ENCODE measurements around the gene PAPOLB. TPM values are rescaled to one million over a fixed set of nuclear protein-coding genes. Genes with fewer than 3 reads are reported as not detected.
A peak's percentile ranks its signal among the peaks of the same experiment; 100 is the strongest.

PAPOLB gene
- total RNA-seq (0.07 TPM in 2 replicates), polyA plus RNA-seq (not detected in 2 replicates), polyA minus RNA-seq (0.07 and 0.25 TPM in 2 replicates), Bru-seq, nascent RNA (percentile 38 among the genes with signal in this experiment), BruChase-seq, experiment 1, labeled RNA remaining after a 6-hour chase (percentile 13 among the genes with signal in this experiment), BruChase-seq, experiment 2, labeled RNA remaining after a 2-hour chase (percentile 1 among the genes with signal in this experiment)
- polyA plus RNA-seq (2011; cell fraction: cytosol; rRNA removed) = 0.03 TPM in 1 of 2 replicates, not detected in the other
- polyA plus RNA-seq (2011; cell fraction: nucleus; rRNA removed) = 0.04 and 0.09 TPM in 2 replicates
- 0.04 TPM in 1 of 2 replicates, not detected in the other for polyA plus RNA-seq (2012)
- polyA minus RNA-seq (2011; cell fraction: cytosol; rRNA and poly(A)+ RNA removed) = not detected
- 0.58 and 0.72 TPM in 2 replicates for polyA minus RNA-seq (2011; cell fraction: nucleus; rRNA and poly(A)+ RNA removed)
- long read RNA-seq = 0 reads

GRCh38 chr7:4861673-4862072 lies at the start of gene PAPOLB:
TSS of gene PAPOLB (minus strand) at chr7:4862030. CDS start at chr7:4861810, 220 bp downstream.
- peak within 1 kb of the TSS; percentile 71 for H2AFZ ChIP-seq (ENCODE audit: low read depth, low read length)
- dilution Hi-C loops (cut with MboI; ENCODE audit: extremely low pct_ligation_motif_present, low sequenced_read_pairs) = no loop called here
- BruUV-seq (replicated peaks) = no TSS peak
- no peaks in the 10 kb centered on the region for H4K20me1 ChIP-seq (replicated peaks; ENCODE audit: control insufficient read depth, extremely low read depth, insufficient read depth, low read length)
- FAIRE-seq (no peak), DNase-seq (ENCODE audit: low read depth, low spot score) (no peak)
- H3K27ac ChIP-seq (ENCODE audit: insufficient read depth, low read depth, low read length) = no peak within 1 kb of the TSS
- peaks cover 18 to 38% of the 10 kb centered on the region in 2 experiments for H3K27me3 ChIP-seq (ENCODE audit: control insufficient read depth in 2 of 2, insufficient read depth in 2 of 2, low read length in 2 of 2)
- H3K9ac ChIP-seq (replicated peaks; ENCODE audit: extremely low read depth, insufficient read depth, low read length) = no peak within 1 kb of the TSS
- ChIA-PET POLR2A (no interaction called here), CTCF (no interaction called here)
- intact Hi-C loops (cut with micrococcal nuclease) = no loop called here
- TF ChIP-seq MYC (IDR thresholded peaks at IDR 0.05; ENCODE audit: low read depth, low read length) = no peak
- TF ChIP-seq GATA2 (IDR thresholded peaks at IDR 0.05; ENCODE audit: insufficient read depth, insufficient read length, low read depth, low read length) = no peak
- TF ChIP-seq JUN (IDR thresholded peaks at IDR 0.05; ENCODE audit: borderline replicate concordance, insufficient read depth, insufficient read length, low read depth) = no peak
- TF ChIP-seq FOS (IDR thresholded peaks at IDR 0.05; ENCODE audit: borderline replicate concordance, insufficient read depth, low read length) = no peak
- no peak for TF ChIP-seq POLR2A (IDR thresholded peaks at IDR 0.05; ENCODE audit: low read depth, low read length)
- TF ChIP-seq EZH2 (IDR thresholded peaks at IDR 0.05; ENCODE audit: borderline replicate concordance, low read depth, low read length, severe bottlenecking) = no peak
- no peak for TF ChIP-seq MAX (IDR thresholded peaks at IDR 0.05; ENCODE audit: insufficient read depth, insufficient read length)
- TF ChIP-seq CTCF (IDR thresholded peaks at IDR 0.05; ENCODE audit: extremely low read depth in 1 of 2, insufficient read depth in 1 of 2, low read depth in 1 of 2, low read length in 2 of 2) = no peak
- TF ChIP-seq POLR2AphosphoS5 (IDR thresholded peaks at IDR 0.05; ENCODE audit: insufficient read depth, low read depth, low read length) = no peak
- no peaks in the 10 kb centered on the region for H3K4me1 ChIP-seq (ENCODE audit: control insufficient read depth, extremely low read depth, insufficient read depth, low read length)
- no peaks in the 10 kb centered on the region for H3K79me2 ChIP-seq (ENCODE audit: control insufficient read depth, insufficient read depth, low read length)
- H3K4me2 ChIP-seq (ENCODE audit: insufficient read depth, low read length) = peak within 1 kb of the TSS; percentile 48
- peak within 1 kb of the TSS in 2 of 3 experiments; percentile 21 to 40 for H3K4me3 ChIP-seq (replicated peaks in 1 of 3; ENCODE audit: insufficient read depth in 1 of 3, low read depth in 1 of 3, low read length in 3 of 3)
- H3K9me1 ChIP-seq (replicated peaks; ENCODE audit: control insufficient read depth, extremely low read depth, insufficient read depth, low read length) = no peaks in the 10 kb centered on the region
- H3K36me3 ChIP-seq (ENCODE audit: control insufficient read depth in 2 of 2, extremely low read depth in 1 of 2, insufficient read depth in 2 of 2, low read length in 2 of 2) = no peaks in the 10 kb centered on the region
- H3K9me3 ChIP-seq (replicated peaks; ENCODE audit: control insufficient read depth, insufficient read depth, low read length) = no peaks in the 10 kb centered on the region
